IPS DF 19.7 (cell line): ENCODE measurements around the gene SLC12A5.

Source experiments
- DNase-seq: peaks from one replicate; pipeline ENCODE4 v3.0.0-alpha.2; 2013; ENCODE audit warnings: low read depth, low spot score

Gene SLC12A5

GRCh38 chr20:46053416-46053815 lies 24.4 kb downstream of the SLC12A5 start:
- DNase-seq: no peak

- no peak for DNase-seq
Measured at GRCh38 chr20:46054606-46055005, 25.6 kb downstream of the SLC12A5 start.

GRCh38 chr20:46055269-46055668 lies 26.3 kb downstream of the SLC12A5 start:
- no peak for DNase-seq

GRCh38 chr20:46056027-46056833 lies 27.2 kb downstream of the SLC12A5 start:
- no peak for DNase-seq

GRCh38 chr20:46056970-46057855 lies 28.2 kb downstream of the SLC12A5 start:
- no peak for DNase-seq

- DNase-seq: peak; percentile 28
Measured at GRCh38 chr20:46057856-46058598, 29.0 kb downstream of the SLC12A5 start.

- peak; percentile 33 for DNase-seq
Measured at GRCh38 chr20:46058599-46059281, 29.7 kb downstream of the SLC12A5 start.

- no peak for DNase-seq
Measured at GRCh38 chr20:46060301-46060881, 31.4 kb downstream of the SLC12A5 start.

GRCh38 chr20:46060975-46061374 lies 32.0 kb downstream of the SLC12A5 start:
- no peak for DNase-seq

GRCh38 chr20:46062151-46062550 lies 33.1 kb downstream of the SLC12A5 start:
- DNase-seq: no peak

- no peak for DNase-seq
Measured at GRCh38 chr20:46062621-46063020, 33.6 kb downstream of the SLC12A5 start.

- DNase-seq: no peak
Measured at GRCh38 chr20:46063151-46063550, 34.1 kb downstream of the SLC12A5 start.

GRCh38 chr20:46063652-46064054 lies 34.6 kb downstream of the SLC12A5 start:
- DNase-seq: no peak

GRCh38 chr20:46065006-46065405 lies 36.0 kb downstream of the SLC12A5 start:
- no peak for DNase-seq

- DNase-seq: no peak
Measured at GRCh38 chr20:46065691-46066090, 36.7 kb downstream of the SLC12A5 start.

- DNase-seq: no peak
Measured at GRCh38 chr20:46070215-46070900, 41.3 kb downstream of the SLC12A5 start.

GRCh38 chr20:46071573-46071972 lies 42.6 kb downstream of the SLC12A5 start:
- DNase-seq: no peak

GRCh38 chr20:46073024-46073423 lies 44.0 kb downstream of the SLC12A5 start:
- no peak for DNase-seq

- no peak for DNase-seq
Measured at GRCh38 chr20:46073443-46073842, 44.4 kb downstream of the SLC12A5 start.

GRCh38 chr20:46074006-46074405 lies 45.0 kb downstream of the SLC12A5 start:
- no peak for DNase-seq
